ENCODE measurements around the gene GAL3ST3.

DNA sequence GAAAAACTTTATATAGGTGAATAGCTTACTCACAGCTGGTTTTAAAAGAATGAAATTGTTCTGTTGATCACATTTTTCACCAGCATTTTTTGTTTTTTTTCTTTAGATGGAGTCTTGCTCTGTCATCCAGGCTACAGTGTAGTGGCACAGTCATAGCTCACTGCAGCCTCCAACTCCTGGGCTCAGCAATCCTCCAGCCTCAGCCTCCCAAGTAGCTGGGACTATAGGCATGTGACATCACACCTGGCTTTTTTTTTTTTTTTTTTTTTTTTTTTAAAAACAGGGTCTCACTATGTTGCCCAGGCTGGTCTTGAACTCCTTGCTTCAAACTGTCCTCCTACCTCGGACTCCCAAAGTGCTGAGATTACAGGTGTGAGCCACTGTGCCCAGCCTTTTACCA, 24.7 kb upstream of the GAL3ST3 start:
- no peak for TF ChIP-seq POLR2A (IDR thresholded peaks at IDR 0.05; ENCODE audit: low read depth, low read length)
- no peak for TF ChIP-seq TAF1 (IDR thresholded peaks at IDR 0.05; ENCODE audit: borderline replicate concordance, low read depth, low read length)
- no peak for TF ChIP-seq SPI1 (IDR thresholded peaks at IDR 0.05; ENCODE audit: borderline replicate concordance, insufficient read depth, low read depth, low read length)
- no peak for TF ChIP-seq SP1 (IDR thresholded peaks at IDR 0.05; ENCODE audit: low read depth, low read length)
- TF ChIP-seq PAX8 (IDR thresholded peaks at IDR 0.05): no peak
